NOMO-1 treated with dmso at 0.1 percent for 144 hours (cell line): Measurements from ENCODE around the gene BRDT.

Experiments used
- DNase-seq: peaks from one replicate; lab custom pipeline; 2025; ENCODE audit not compliant: unreplicated experiment; lab: John Stamatoyannopoulos, UW

Gene BRDT

DNA sequence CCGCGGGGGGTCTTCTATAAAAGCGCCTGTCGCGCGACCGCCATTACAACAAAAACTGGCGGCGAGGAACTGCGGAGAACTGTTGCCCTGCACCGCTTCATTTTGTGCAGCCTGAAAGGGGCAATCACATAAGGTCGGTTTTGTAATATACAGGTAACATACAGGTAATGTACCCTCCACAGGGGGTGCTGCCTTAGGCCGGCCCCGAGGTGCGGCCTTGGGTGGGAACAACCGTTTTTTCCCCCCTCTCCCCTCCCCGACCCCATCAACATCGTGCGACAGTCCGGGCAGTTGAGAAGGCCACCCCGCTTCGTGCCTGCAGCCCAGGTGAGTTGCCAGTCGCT is at the start of gene BRDT:
Gene BRDT (plus strand): TSS at position 46 of the 344 bp plus-strand sequence. CDS start 13,354 bp downstream, outside the sequence.
- no peak for DNase-seq

DNA sequence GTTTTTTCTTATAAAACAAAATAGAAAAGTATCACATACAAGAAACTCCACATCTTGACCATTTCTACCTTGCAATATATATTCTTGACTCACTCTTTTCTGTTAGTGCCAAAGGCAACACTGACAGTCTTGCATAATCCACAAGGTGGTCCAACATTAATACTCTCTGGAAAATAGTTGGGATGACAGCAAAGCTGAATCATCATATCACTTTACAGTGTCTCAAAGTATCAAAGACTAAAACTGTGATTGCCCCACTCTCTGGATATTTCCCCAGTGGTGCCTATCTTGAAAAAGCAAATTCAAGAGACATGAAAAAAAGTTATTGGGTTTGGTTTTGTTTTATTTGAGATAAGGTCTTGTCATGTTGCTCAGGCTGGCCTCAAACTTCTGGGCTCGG is 48.6 kb upstream of the BRDT start:
- no peak for DNase-seq

DNA sequence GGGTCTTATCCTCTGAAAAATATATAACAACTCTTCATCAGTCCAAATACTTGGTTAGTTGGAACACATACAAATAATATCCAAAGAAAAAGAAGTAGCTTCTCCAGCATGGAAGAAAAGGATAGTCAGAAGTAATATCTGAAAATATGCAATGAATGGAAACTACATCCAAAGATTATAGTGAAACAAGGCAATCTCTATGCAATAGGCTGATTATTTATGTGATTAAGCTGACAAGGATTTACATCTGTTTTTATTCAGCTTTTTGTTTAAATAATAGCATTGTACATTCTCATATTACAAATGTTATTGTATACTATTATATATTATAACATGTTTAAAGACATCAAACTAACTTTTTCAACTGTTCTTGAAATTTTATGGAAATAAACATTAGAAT is 48.0 kb upstream of the BRDT start:
- DNase-seq: no peak

DNA sequence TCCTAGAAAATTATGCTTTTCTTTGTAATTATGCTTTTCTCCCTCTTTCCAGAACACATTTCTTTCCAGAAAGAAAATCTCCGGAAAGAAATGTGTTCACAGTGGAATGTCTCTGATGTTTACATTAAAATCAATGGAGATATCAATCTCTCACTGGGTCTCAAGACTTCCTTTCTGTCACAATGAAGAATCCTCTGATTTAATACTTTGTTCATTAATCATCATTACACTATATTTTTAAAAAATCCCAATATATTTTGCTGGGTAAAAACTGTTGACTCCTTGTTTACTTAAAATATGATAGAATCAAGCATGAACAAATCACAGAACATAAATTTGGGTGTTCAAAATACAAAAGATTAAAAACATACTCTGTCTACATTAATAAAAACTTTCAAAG is 36.9 kb upstream of the BRDT start:
- no peak for DNase-seq

DNA sequence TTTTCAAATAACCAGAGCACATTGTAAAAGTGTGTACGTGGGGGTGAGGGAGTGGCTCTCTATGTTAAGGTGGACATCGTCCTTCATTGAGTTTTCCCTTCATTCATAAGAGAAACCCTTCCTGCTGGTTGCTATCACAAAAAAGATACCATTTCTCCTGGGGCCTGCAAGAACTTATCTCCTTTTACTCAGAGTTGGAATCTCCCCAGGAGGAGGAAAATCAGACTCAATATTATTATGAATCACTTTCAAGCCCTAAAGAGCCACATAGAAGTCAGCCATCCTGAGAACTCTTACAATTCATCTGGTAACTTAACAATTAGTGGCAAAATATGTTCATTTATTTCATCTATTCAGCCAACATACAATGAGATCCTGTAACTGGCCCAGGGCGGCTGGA is 36.2 kb upstream of the BRDT start:
- no peak for DNase-seq

DNA sequence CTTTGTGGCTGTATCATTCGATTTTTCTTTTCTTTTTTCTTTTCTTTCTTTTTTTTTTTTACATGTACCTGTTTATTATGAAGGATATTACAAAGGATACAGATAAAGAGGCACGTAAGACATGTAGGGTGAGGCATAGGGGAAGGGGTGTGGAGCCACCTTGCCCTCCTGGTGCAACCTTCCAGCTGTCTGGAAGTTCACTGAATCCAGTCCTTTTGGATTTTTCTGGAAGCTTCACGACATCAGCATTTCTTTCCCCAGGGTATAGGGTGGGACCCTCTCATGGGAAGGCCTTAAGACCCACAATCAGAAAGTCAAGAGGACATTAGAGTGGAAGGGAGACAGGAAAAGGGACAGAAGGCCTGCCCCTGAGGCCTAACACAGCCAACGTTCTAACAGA is 33.2 kb upstream of the BRDT start:
- DNase-seq: no peak

DNA sequence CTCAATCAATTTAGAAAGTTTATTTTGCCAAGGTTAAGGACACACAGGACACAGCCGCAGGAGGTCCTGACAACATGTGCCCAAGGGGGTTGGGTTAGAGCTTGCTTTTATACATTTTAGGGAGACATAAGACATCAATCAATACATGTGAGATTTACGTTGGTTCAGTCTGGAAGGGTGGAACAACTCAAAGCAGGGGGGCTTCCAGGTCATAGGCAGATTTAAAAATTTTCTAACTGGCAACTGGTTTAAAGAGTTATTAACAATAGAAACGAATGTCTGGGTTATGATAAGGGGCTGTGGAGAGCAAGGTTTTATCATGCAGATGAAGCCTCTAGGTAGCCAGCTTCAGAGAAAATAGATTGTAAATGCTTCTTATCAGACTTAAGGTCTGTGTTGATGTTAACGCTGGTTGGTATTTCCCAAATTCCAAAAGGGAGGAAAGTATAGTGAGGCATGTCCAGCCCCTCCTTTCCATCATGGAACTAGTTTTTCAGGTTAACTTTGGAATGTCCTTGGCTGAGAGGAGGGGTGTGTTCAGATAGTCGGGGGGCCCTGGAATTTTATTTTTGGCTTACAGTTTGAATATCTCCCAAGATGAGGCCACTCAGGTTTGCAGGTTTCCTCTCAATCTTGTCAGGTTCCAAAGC is 32.3 kb upstream of the BRDT start:
- DNase-seq: no peak

DNA sequence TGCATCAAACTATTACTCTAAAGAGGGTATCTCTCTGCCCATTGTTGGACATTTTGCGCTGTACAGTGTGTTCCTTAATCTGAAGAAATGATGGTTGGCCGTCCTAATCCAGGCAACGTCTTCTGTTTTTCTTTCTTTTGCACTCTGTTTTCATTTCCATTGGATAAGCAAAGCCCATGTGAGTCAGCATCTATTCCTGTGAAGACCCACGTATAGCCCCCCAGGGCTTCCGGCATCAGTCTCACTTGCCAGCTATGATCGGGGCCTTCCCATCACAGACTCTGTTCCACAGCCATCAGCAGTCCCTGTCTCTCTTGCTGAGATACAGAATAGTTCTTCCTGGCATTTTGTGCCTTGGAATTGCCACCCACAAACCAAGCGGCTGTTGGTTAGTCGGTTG is 29.2 kb upstream of the BRDT start:
- no peak for DNase-seq

DNA sequence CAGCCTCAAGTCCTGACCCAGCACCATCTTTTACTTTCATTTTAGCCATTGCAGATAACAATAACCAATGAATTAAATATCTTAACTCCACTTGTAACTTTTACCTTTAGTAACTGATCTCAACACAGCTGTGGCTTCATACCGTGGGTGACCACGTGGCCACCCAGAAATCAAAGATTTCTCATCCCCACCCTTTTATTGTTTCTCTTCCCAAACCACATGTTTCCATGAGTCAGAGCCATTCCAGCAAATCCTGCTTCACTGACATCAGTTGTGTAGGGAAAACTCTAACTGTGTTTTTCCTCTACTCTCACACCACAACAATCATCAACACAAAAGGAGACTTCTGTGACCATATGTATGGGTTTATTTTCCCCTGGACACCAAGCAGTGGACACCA is 25.1 kb upstream of the BRDT start:
- DNase-seq: no peak

DNA sequence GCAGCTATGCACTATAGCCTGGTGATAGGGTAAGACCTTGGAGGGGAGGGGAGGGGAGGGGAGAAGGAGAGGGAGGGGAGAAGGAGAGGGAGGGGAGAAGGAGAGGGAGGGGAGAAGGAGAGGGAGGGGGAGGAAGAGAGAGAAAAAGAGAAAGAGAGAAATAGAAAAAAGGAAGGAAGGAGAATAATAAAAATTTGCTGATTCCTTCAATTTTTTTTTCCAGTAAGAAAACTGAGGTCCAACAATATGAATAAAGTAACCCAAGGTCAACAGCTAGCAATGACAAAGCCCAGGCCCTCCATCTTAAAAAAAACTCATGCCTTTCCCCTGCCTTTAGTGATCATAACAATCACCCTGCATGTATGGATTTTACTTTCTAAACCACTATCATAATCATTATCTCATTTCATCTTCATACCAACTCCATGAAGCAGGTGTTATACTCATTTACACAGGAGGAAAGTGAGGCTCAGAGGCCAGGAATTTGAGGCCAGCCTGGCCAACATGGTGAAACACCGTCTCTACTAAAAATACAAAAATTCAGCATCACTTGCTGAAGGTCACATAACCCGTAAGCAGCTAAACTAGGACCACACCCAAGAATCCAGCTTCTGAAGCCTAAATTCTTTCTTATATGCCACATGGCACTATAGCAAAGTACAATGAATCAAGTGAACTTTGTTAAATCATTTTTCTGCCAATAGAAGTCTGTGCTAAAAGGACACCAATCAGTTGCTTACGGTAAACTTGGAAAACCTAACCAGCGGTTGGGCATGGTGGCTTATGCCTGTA is 23.4 kb upstream of the BRDT start:
- DNase-seq: no peak

DNA sequence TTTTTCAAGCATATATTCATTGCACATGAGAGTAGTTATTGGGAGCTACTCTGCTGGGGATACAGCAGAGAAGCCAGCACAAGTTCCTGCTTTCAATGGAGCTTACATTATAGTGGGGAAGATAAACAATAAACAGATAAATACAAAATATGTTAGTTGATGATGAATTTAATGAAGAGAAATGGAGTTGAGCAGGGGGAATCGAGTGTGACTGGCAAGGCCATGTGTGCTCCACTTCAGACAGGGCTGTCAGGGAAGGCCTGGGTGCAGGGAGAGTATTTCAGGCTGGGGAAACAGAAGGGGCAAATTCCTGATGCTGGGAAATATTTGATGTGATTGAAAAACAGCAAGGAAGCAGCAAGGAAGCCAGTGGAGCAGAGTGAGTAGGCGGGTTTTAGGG is 21.2 kb upstream of the BRDT start:
- no peak for DNase-seq

DNA sequence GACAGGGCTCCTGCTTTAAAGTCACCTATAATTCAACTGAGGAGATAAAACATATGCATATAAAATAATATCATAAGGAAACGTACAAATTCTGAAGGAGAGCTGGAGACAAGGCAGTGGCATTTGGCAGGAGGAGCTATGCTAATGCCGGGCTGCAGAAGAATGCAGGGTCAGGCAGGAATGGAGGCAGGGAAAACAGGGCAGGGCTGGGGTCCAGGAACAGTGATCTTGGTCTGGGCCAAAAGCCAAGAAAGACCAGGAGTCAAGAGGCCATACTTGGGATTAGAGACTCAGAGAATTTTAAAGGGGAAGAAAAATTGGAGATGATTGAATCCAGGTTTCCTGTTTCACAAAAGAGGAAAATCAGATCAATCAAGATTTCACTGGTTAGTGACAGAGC is 20.0 kb upstream of the BRDT start:
- no peak for DNase-seq

DNA sequence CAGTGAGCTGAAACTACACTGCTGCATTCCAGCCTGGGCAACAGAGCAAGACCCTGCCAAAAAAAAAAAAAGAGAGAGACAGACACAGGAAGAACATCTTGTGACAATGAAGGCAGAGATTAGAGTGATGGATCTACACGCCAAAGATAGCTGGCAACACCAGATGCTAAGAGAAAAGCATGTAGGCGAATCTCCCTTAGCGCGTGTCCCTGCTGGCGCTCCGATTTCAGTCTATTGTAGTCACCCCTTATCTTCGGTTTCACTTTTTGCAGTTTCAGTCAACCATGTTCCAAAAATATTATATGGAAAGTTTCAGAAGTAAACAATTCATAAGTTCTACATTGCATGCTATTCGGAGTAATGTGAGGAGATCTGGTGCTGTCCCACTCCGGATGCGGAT is 11.6 kb upstream of the BRDT start:
- no peak for DNase-seq

DNA sequence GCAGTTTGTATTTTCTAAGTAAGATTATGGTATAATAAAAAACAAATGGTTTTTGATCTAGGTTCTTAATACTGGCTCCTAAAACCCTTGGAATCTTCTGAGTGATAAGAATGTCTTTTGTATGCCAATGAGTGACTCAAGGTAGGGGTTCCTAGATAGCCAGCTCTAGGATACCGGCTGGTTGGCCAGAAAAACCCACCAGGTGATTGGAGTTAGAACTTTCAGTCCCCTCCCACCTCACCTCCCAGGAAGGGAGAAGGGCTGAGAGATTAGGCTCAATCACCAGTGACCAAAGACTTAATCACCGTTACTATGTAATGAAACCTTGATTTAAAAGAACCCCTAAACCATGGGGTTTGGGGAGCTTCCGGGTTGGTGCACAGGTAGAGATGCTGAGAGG is 8.7 kb upstream of the BRDT start:
- DNase-seq: no peak

DNA sequence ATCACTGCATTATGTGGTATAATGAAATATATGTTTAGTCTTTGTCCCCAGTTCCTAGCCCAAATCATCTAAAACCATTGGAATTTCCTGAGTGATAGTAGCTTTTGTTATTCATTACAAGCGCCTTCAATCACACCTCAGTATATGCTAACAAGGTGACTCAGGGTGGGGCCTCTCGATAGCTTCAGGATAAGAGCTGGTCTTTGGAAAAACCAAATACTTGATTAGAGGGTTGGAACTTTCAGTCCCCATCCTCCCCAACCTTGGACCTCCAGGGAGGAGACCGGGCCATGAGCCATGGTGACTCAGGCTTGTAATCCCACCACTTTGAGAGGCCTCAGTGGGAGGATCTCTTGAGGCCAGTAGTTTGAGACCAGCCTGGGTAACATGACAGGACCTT is 5.1 kb upstream of the BRDT start:
- no peak for DNase-seq

DNA sequence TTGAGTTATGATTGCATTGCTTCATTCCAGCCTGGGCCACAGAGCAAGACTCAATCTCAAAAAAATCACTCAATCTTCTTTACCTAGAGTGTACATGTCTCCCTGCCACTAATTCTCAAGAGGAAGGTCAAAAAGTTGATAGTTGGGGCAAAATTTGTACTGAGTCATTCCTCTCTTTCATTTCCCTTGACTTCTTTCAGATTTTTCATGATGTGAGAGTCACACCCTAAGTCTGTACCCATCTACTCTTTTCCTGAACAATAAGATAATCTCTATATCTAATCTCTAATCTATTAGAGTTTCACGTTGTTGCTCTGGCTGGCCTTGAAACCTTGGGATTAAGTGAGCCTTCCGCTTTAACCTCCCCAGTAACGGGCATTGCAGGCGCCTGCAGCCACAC is 1.1 kb upstream of the BRDT start:
- DNase-seq: no peak

DNA sequence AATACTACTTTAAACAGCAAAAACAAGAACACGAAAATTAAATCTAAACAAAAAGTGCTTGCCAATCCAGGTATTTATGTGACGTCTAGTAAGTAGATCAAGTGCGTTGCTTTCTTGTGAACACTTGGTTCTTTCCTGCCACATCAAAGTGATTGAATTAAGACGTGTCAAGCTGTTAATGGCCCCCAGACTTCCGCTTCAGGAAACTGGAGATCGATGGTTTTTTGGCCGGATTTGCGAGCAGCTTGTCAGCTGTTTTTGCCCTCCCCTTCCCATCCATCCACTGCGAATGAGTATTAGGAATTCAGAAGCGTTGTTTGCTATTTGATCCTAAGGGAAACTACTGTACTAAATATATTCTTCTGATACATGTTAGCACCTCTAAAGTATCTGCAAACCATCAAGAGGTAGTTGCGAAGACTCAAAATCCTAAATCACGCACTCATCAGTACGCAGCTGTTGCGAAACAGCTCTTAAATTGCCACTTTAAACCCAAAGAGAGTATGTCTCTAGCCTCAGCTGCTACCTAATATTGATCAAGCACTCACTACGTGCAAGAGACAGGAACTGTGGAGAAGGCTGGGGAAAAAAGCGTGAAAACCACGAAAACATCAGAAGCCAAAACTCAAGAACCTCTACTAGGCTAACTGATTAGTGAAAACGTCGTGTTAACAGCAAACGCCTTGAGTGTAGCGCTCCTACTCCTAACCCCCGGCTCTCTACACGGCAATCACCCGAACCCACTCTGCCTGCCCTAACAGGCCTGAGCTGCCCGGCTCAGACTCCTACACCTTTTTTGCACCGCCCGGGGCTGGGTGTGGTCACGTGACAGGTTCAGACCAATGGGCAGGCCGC is 473 bp upstream of the BRDT start:
- no peak for DNase-seq

DNA sequence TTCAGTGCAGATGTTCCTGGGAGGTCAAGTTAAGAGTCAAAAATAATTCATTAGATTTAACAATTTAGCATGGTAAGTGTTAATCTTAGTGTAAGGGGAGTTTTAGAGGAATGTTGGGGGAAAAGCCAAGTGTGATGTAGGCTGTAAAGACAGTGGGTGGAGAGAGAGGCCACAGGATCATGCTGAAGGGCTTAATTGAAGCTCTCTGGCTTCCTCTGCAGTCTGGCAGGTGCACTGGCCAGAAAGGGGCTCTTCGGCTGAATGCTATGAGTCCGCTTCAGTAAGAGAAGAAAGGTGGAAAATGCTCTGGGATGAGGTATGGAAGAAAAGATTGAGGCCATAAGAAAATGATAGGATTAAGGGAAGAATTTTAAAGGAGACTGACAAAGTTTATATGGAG is 3.0 kb downstream of the BRDT start:
- DNase-seq: no peak

DNA sequence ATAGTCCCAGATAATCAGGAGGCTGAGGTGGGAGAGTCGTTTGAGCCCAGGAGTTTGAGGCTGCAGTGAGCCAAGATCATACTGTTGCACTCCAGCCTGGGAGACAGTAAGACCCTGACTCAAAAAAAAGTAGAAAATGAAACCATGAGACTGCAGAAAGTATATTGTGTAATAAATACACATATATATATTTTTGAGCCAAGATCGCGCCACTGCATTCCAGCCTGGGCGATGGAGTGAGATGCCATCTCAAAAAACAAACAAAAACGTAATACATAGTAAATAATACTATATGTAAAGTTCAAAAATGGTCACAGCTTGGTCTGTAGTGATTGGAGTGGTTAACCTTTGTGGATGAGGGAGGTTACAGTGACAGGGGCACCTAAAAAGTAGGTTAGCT is 9.7 kb downstream of the BRDT start:
- DNase-seq: no peak

DNA sequence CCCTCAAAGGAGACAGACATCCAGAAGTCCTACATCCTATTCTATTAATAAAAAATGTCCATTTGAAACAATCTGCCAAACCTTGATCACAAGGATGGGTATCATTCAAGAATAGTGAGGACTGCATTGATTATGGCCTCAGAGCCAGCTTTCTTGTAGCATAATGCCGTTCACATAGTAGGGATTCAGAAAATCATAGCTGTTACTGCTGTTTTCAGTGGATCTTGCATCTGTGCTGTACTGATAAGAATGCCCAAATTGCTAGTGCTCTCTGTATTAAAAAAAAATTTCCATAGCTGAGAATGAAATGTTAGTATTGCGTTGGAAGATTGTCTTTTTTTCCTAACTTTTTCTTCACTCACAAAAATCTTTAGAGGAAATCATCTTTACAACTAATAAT is 19.1 kb downstream of the BRDT start:
- no peak for DNase-seq

DNA sequence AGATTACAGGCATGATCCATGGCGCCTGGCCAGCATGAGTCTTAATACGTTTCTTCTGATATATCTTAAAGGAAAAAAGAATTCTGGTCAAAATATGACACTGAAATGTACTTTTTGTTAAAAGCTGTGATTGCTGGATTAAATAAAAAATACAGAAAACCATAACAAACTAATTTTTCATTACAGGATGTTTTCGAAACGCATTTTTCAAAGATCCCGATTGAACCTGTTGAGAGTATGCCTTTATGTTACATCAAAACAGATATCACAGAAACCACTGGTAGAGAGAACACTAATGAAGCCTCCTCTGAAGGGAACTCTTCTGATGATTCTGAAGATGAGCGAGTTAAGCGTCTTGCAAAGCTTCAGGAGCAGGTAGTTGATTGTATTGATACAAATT is 30.2 kb downstream of the BRDT start:
- DNase-seq: no peak

DNA sequence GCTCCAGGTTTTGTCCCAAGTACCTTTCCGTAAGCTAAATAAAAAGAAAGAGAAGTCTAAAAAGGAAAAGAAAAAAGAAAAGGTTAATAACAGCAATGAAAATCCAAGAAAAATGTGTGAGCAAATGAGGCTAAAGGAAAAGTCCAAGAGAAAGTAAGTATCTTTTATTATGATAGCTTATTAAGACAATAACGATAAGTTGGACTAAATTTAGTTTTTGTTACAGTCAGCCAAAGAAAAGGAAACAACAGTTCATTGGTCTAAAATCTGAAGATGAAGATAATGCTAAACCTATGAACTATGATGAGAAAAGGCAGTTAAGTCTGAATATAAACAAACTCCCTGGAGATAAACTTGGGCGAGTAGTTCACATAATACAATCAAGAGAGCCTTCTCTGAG is 31.5 kb downstream of the BRDT start:
- no peak for DNase-seq
